ENCODE measurements around the gene GCAT.

GCAT gene

GRCh38 chr22:37771081-37771480 lies 36.7 kb upstream of the GCAT start:
- H4K20me1 ChIP-seq (ENCODE audit: insufficient read depth, low read length): no peaks in the 10 kb centered on the region
- no peaks in the 10 kb centered on the region for H3K27me3 ChIP-seq (ENCODE audit: insufficient read depth, low read length)
- no peaks in the 10 kb centered on the region for H3K79me2 ChIP-seq (ENCODE audit: insufficient read depth, low read length)
- no peak overlapping the region for H3K4me2 ChIP-seq (ENCODE audit: low read length)
- no peak overlapping the region for H3K4me3 ChIP-seq (ENCODE audit: low read depth, low read length, poor library complexity, severe bottlenecking)
- no peak overlapping the region for H3K9ac ChIP-seq (ENCODE audit: low read length)
- H3K27ac ChIP-seq (ENCODE audit: low read depth, low read length, poor library complexity, severe bottlenecking): peak overlapping the region; percentile 72
- peaks cover 8% of the 10 kb centered on the region for H3K36me3 ChIP-seq (ENCODE audit: insufficient read depth, low read length)
- no peaks in the 10 kb centered on the region for H3K9me2 ChIP-seq (ENCODE audit: low read depth, low read length)
- no peak overlapping the region for H2AFZ ChIP-seq (ENCODE audit: low read length)
- peaks cover under 1% of the 10 kb centered on the region; the same call in 1 of the 2 replicates for H3F3A ChIP-seq (ENCODE audit: insufficient read depth, low read length)
- H3K9me3 ChIP-seq (ENCODE audit: low read length): no peaks in the 10 kb centered on the region
- TF ChIP-seq EZH2 (IDR thresholded peaks at IDR 0.05; ENCODE audit: borderline replicate concordance, low read length): no peak
- TF ChIP-seq CTCF (IDR thresholded peaks at IDR 0.05; ENCODE audit: low read length): no peak
- peaks cover 18% of the 10 kb centered on the region for H3K4me1 ChIP-seq (ENCODE audit: insufficient read depth, low read length, severe bottlenecking)

- peak overlapping the region; percentile 72 for H3K27ac ChIP-seq (ENCODE audit: low read depth, low read length, poor library complexity, severe bottlenecking)
- peaks cover 25% of the 10 kb centered on the region for H3K4me1 ChIP-seq (ENCODE audit: insufficient read depth, low read length, severe bottlenecking)
- H3K9me3 ChIP-seq (ENCODE audit: low read length): no peaks in the 10 kb centered on the region
- no peak for TF ChIP-seq EZH2 (IDR thresholded peaks at IDR 0.05; ENCODE audit: borderline replicate concordance, low read length)
- TF ChIP-seq CTCF (IDR thresholded peaks at IDR 0.05; ENCODE audit: low read length): no peak
- H3K27me3 ChIP-seq (ENCODE audit: insufficient read depth, low read length): no peaks in the 10 kb centered on the region
- no peak overlapping the region for H3K4me2 ChIP-seq (ENCODE audit: low read length)
- H3K9ac ChIP-seq (ENCODE audit: low read length): no peak overlapping the region
- H3F3A ChIP-seq (ENCODE audit: insufficient read depth, low read length): peaks cover 7% of the 10 kb centered on the region; the same call in 1 of the 2 replicates
- H3K36me3 ChIP-seq (ENCODE audit: insufficient read depth, low read length): peaks cover 6% of the 10 kb centered on the region
- no peak overlapping the region for H3K4me3 ChIP-seq (ENCODE audit: low read depth, low read length, poor library complexity, severe bottlenecking)
- H3K79me2 ChIP-seq (ENCODE audit: insufficient read depth, low read length): no peaks in the 10 kb centered on the region
- no peaks in the 10 kb centered on the region for H4K20me1 ChIP-seq (ENCODE audit: insufficient read depth, low read length)
- no peak overlapping the region for H2AFZ ChIP-seq (ENCODE audit: low read length)
- no peaks in the 10 kb centered on the region for H3K9me2 ChIP-seq (ENCODE audit: low read depth, low read length)
Observed at GRCh38 chr22:37771702-37772427, 35.9 kb upstream of the GCAT start.

- H3K4me1 ChIP-seq (ENCODE audit: insufficient read depth, low read length, severe bottlenecking): peaks cover 37% of the 10 kb centered on the region
- peaks cover 14% of the 10 kb centered on the region; the same call in 1 of the 2 replicates for H3F3A ChIP-seq (ENCODE audit: insufficient read depth, low read length)
- H3K27ac ChIP-seq (ENCODE audit: low read depth, low read length, poor library complexity, severe bottlenecking): no peak overlapping the region
- H3K9ac ChIP-seq (ENCODE audit: low read length): no peak overlapping the region
- H2AFZ ChIP-seq (ENCODE audit: low read length): no peak overlapping the region
- H3K27me3 ChIP-seq (ENCODE audit: insufficient read depth, low read length): no peaks in the 10 kb centered on the region
- H3K4me2 ChIP-seq (ENCODE audit: low read length): no peak overlapping the region
- no peak overlapping the region for H3K4me3 ChIP-seq (ENCODE audit: low read depth, low read length, poor library complexity, severe bottlenecking)
- no peaks in the 10 kb centered on the region for H3K79me2 ChIP-seq (ENCODE audit: insufficient read depth, low read length)
- no peaks in the 10 kb centered on the region for H3K9me2 ChIP-seq (ENCODE audit: low read depth, low read length)
- no peaks in the 10 kb centered on the region for H4K20me1 ChIP-seq (ENCODE audit: insufficient read depth, low read length)
- H3K36me3 ChIP-seq (ENCODE audit: insufficient read depth, low read length): peaks cover 6% of the 10 kb centered on the region; the same call in 1 of the 2 replicates
- no peaks in the 10 kb centered on the region for H3K9me3 ChIP-seq (ENCODE audit: low read length)
- TF ChIP-seq EZH2 (IDR thresholded peaks at IDR 0.05; ENCODE audit: borderline replicate concordance, low read length) (no peak), CTCF (IDR thresholded peaks at IDR 0.05; ENCODE audit: low read length) (no peak)
Observed at GRCh38 chr22:37774728-37775127, 33.0 kb upstream of the GCAT start.
